ENCODE results near the gene KHDRBS2.

The KHDRBS2 gene

DNA sequence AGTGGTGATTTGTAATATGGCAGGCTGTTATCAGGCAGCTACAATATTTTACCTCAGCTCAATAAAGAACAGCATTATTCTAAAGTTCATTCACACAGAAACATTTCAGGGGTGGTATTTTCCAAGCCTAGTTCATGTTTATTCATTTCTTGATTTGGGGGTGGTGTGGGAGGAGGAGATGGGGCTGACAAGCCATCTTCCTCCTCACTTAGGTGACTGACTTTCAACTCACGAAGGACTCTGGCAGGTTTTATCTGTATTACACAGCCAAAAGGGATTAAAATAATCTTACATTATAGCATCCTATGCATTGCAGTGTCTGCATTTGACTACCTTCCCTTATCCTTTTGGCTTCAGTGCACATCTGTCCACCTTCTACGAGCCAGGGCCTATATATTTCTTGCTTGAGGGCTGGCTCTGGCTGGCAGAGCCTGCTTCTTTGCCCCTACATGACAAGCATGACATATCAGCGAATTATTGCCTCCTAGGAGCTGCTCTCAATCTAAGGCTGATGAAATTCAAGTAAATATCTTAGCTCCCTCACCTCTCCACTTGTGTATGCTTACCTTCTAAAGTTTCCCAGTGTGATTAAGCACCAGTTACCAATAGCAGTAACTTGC is 20.0 kb downstream of the KHDRBS2 start:
- TF ChIP-seq, protein P1, sequence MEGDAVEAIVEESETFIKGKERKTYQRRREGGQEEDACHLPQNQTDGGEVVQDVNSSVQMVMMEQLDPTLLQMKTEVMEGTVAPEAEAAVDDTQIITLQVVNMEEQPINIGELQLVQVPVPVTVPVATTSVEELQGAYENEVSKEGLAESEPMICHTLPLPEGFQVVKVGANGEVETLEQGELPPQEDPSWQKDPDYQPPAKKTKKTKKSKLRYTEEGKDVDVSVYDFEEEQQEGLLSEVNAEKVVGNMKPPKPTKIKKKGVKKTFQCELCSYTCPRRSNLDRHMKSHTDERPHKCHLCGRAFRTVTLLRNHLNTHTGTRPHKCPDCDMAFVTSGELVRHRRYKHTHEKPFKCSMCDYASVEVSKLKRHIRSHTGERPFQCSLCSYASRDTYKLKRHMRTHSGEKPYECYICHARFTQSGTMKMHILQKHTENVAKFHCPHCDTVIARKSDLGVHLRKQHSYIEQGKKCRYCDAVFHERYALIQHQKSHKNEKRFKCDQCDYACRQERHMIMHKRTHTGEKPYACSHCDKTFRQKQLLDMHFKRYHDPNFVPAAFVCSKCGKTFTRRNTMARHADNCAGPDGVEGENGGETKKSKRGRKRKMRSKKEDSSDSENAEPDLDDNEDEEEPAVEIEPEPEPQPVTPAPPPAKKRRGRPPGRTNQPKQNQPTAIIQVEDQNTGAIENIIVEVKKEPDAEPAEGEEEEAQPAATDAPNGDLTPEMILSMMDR (IDR thresholded peaks at IDR 0.05; ENCODE audit: low read depth, low read length) = no peak
- DNase-seq (ENCODE audit: extremely low read depth, low read depth) = no peak

DNA sequence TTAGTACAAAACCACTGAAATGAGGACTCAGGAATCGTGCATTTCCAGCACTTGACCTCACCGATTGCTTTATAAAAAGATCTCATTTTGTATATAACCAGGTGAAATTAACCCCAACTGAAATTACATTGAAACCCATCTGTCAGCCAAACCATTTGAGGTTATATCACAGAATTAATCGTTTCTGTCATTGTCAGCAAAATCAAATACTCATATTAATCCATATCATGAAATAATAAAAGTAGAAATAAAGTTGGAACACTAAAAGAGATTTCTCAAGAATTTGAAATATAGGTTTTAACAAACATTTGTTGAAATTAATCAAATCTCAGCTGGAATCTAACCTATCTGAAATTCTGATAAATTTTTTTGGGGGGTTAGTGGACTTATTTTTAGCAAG is 23.7 kb downstream of the KHDRBS2 start:
- TF ChIP-seq, protein P1 (IDR thresholded peaks at IDR 0.05; ENCODE audit: low read depth, low read length) = no peak
- DNase-seq (ENCODE audit: extremely low read depth, low read depth) = no peak

DNA sequence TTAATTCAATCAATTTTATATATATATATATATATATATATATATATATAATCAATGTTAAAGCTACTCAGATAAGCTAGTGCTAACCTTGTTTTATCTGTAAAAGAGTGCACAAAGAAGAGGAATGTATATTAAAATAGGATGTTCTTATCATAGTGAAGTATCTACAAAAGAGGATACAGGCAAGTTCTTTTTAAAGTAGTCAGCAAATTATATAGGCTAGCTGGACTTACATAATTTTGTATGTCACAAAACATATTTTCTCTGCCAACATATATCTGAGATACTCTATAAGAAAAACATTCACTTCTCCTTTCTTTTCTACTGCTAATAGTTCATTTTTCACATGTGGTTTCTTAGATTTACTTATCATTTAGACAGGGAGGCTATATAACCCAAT is 39.9 kb downstream of the KHDRBS2 start:
- TF ChIP-seq, protein P1 (IDR thresholded peaks at IDR 0.05; ENCODE audit: low read depth, low read length) = no peak
- DNase-seq (ENCODE audit: extremely low read depth, low read depth) = no peak

DNA sequence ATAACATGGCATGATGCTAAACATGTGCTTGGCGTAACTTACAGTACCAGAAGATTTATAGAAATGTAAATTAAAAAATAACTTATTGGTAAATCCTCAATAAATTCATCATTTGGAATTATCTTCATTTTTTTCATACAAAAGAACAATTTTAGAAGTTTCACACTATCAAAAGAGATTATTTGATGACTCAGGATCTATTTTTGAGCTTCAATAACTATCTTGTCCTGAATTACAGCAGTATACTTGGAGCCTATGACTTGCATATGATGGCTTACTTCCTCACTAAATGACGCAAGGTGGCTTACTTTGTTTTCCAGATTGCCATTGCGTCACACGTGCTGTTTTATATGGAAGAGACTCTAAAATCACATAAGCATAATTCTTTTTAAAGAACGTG is 49.2 kb downstream of the KHDRBS2 start:
- no peak for DNase-seq (ENCODE audit: extremely low read depth, low read depth)
- TF ChIP-seq, protein P1 (IDR thresholded peaks at IDR 0.05; ENCODE audit: low read depth, low read length) = no peak

DNA sequence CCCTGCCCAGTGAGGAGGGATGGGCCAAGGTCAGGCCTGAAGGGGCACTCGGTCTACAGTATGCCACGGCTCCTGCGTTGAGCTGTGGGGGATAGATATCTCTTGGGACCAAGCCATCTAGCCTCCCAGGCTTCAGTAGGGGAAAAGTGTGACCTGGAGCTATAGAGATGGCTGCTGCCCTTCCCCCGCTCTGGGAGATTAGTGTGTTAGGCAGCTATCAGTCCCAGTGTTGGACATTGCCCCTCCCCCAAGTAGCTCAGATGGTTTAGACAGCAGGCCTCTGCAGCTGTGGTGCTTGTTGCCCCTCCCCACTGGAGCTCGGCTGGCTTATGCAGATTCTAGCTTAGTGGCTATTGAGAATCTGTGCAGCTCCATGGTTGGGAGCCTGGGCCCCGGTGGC is 56.8 kb downstream of the KHDRBS2 start:
- TF ChIP-seq, protein P1 (IDR thresholded peaks at IDR 0.05; ENCODE audit: low read depth, low read length) = no peak

DNA sequence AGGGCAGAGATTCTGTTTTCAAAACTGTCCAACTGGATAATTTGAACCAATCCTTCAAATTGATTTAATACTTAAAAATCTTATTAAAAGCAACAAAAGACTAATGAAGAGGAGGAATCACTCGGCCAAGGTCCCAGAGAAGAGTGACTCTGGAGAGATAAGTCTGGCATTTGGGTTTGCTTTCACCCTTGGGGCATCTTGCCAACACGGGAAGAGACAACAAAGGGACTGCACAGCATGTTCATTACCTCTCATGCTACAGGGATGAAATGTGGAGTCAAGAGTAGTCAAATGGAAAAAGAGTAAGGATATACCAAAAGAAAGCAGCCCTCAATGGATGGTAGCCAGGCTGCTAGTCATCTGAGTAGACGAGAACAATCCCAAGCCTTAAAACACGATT is 68.2 kb downstream of the KHDRBS2 start:
- DNase-seq (ENCODE audit: extremely low read depth, low read depth) = no peak
- TF ChIP-seq, protein P1 (IDR thresholded peaks at IDR 0.05; ENCODE audit: low read depth, low read length) = no peak

More for the DNA sequence above, 56.8 kb downstream of the KHDRBS2 start:
- no peak for DNase-seq (ENCODE audit: extremely low read depth, low read depth)

DNA sequence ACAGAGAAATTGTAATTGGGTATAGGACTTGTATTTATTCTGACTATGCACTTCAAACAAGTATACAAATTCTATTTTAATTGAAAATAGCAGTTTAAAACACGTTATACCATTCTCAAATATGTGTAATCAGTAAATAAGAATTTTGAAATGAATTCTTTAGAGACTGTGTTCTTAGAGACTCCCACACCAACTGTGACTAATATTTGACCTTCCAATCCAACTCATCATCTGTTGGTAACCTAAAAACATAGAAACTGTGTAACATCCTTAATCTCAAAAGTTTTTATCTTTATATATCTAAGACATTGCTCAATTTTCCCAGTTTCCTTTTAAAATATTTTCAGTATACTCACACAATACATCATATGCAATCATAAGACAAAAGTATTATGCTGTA is 83.9 kb downstream of the KHDRBS2 start:
- TF ChIP-seq, protein P1 (IDR thresholded peaks at IDR 0.05; ENCODE audit: low read depth, low read length) = no peak
- no peak for DNase-seq (ENCODE audit: extremely low read depth, low read depth)

Measured in AG09319 (cell line).